A549 (cell line): ENCODE measurements around the gene PHYKPL. TPM values are rescaled to one million over a fixed set of nuclear protein-coding genes. Genes with fewer than 3 reads are reported as not detected.

Source experiments
- ATAC-seq, 2 experiments: fragments of 200-7000 bp in 1 of 2; fragments of >200 bp in 1 of 2; cut with Nextera tagmentation in 1 of 2; cut with Tn5 transposase in 1 of 2; 3 replicates each; pipeline versions ENCODE4 v1.8.0 to v1.9.1; 2018 to 2020; ENCODE audit warnings: mild to moderate bottlenecking in 1 of 2, moderate library complexity in 1 of 2
- CTCF ChIA-PET: fragments of 300-600 bp; sonication (Branson Sonifier 250); formaldehyde crosslinking; extraction: SDS; loops from one replicate; lab custom pipeline; 2021; ENCODE audit warnings: antibody characterized with exemption, inconsistent platforms; lab: Yijun Ruan, JAX
- POLR2A ChIA-PET: fragments of 350-600 bp; formaldehyde crosslinking; extraction: SDS; loops from one replicate; lab custom pipeline; 2021; ENCODE audit warnings: antibody characterized with exemption, inconsistent platforms; lab: Yijun Ruan, JAX
- DNase-seq, 2 experiments: peaks; one replicate each; pipeline versions ENCODE4 v3.0.0 to v3.0.0-alpha.2; 2011 to 2016; ENCODE audit warnings: low read depth in 1 of 2, low spot score in 1 of 2
- FAIRE-seq: peaks from 2 replicates; lab custom pipeline; 2011; peaks lifted over from hg19 to GRCh38; lab: Jason Lieb, UNC
- H3K27ac ChIP-seq, 2 experiments: fragments of >200 bp; sonication (Bioruptor Twin); formaldehyde crosslinking; 3 replicates each; pipeline ENCODE4 v1.5.1; 2016 to 2017
- H3K4me1 ChIP-seq: fragments of >200 bp; sonication (Bioruptor Twin); formaldehyde crosslinking; 3 replicates; pipeline ENCODE4 v1.6.1; 2016
- H3K4me2 ChIP-seq: fragments of >200 bp; sonication (Bioruptor Twin); formaldehyde crosslinking; 3 replicates; pipeline ENCODE4 v1.6.1; 2016
- H3K4me3 ChIP-seq: fragments of >200 bp; sonication (Bioruptor Twin); formaldehyde crosslinking; 3 replicates; pipeline ENCODE4 v1.5.1; 2016
- H3K9me3 ChIP-seq: fragments of >200 bp; sonication (Bioruptor Twin); formaldehyde crosslinking; 3 replicates; pipeline ENCODE4 v1.6.1; 2016
- ATOH8 ChIP-seq: fragments of 250-450 bp; sonication (Bioruptor Pico); IDR thresholded peaks from 2 replicates; pipeline ENCODE4 v1.5.0; 2020; ENCODE audit warnings: low read depth, mild to moderate bottlenecking, moderate library complexity
- BCL3 ChIP-seq: fragments of >200 bp; sonication (Bioruptor Twin); formaldehyde crosslinking; IDR thresholded peaks from 3 replicates; pipeline ENCODE4 v1.6.1; 2016
- CHD2 ChIP-seq: fragments of 150-350 bp; IDR thresholded peaks from 2 replicates; pipeline ENCODE4 v1.6.1; 2014; ENCODE audit warnings: low read length; ENCODE audit not compliant: partially characterized antibody
- CHD4 ChIP-seq: fragments of 200-600 bp; sonication (generic); IDR thresholded peaks from 2 replicates; pipeline ENCODE4 v1.6.1; 2016; ENCODE audit warnings: antibody characterized with exemption, mild to moderate bottlenecking, borderline replicate concordance
- E2F6 ChIP-seq: IDR thresholded peaks from 2 replicates; pipeline ENCODE4 v1.6.1; 2012; ENCODE audit warnings: low read depth, borderline replicate concordance
- EHF ChIP-seq: fragments of 250-450 bp; sonication (Bioruptor Pico); IDR thresholded peaks from 2 replicates; pipeline ENCODE4 v1.5.0; 2020; ENCODE audit warnings: mild to moderate bottlenecking
- EHMT2 ChIP-seq: fragments of 200-600 bp; sonication (generic); IDR thresholded peaks from 2 replicates; pipeline ENCODE4 v1.6.1; 2016; ENCODE audit warnings: antibody characterized with exemption, low read depth, mild to moderate bottlenecking, moderate library complexity
- ELK1 ChIP-seq: fragments of 150-350 bp; IDR thresholded peaks from 2 replicates; pipeline ENCODE4 v1.6.1; 2014; ENCODE audit warnings: low read depth, mild to moderate bottlenecking, low read length
- ESRRA ChIP-seq: fragments of 150-350 bp; IDR thresholded peaks from 2 replicates; pipeline ENCODE4 v1.6.1; 2014; ENCODE audit warnings: mild to moderate bottlenecking, low read length, borderline replicate concordance
- FOSL2 ChIP-seq, 2 experiments: fragments of 450-650 bp in 1 of 2; fragments of >200 bp in 1 of 2; sonication (Bioruptor Twin) in 1 of 2; formaldehyde crosslinking; IDR thresholded peaks; 2 replicates each; pipeline versions ENCODE4 v1.5.0 to v1.6.1; 2016 to 2020; ENCODE audit warnings: mild to moderate bottlenecking in 1 of 2, moderate library complexity in 1 of 2
- HDAC2 ChIP-seq: fragments of 200-600 bp; sonication (generic); IDR thresholded peaks from 2 replicates; pipeline ENCODE4 v1.6.1; 2016
- HES2 ChIP-seq: fragments of >200 bp; sonication (Bioruptor Twin); formaldehyde crosslinking; IDR thresholded peaks from 2 replicates; pipeline ENCODE4 v1.6.1; 2016
- HOXA7 ChIP-seq: fragments of 250-450 bp; sonication (Bioruptor Pico); IDR thresholded peaks from 2 replicates; pipeline ENCODE4 v1.5.0; 2020; ENCODE audit warnings: mild to moderate bottlenecking, moderate library complexity
- KDM1A ChIP-seq: fragments of 200-600 bp; sonication (generic); IDR thresholded peaks from 2 replicates; pipeline ENCODE4 v1.6.1; 2016; ENCODE audit warnings: low read depth, mild to moderate bottlenecking
- MAX ChIP-seq: IDR thresholded peaks from 2 replicates; pipeline ENCODE4 v1.6.1; 2012
- MAZ ChIP-seq: fragments of 150-350 bp; IDR thresholded peaks from 2 replicates; pipeline ENCODE4 v1.6.1; 2014; ENCODE audit warnings: antibody characterized with exemption, low read depth, low read length, borderline replicate concordance
- MYC ChIP-seq: IDR thresholded peaks from 2 replicates; pipeline ENCODE4 v1.6.1; 2012; ENCODE audit warnings: mild to moderate bottlenecking, inconsistent platforms, low read length, improper control_type of control experiment, borderline replicate concordance
- NFE2L2 ChIP-seq: fragments of 150-350 bp; conservative IDR thresholded peaks from 2 replicates; pipeline ENCODE4 v1.6.1; 2014; ENCODE audit warnings: low read length
- NPAS2 ChIP-seq: fragments of 250-450 bp; sonication (Bioruptor Pico); IDR thresholded peaks from 2 replicates; pipeline ENCODE4 v1.8.0; 2022; ENCODE audit warnings: mild to moderate bottlenecking, moderate library complexity, borderline replicate concordance
- PHF8 ChIP-seq: fragments of 200-600 bp; sonication (generic); IDR thresholded peaks from 2 replicates; pipeline ENCODE4 v1.6.1; 2016; ENCODE audit warnings: low read depth, mild to moderate bottlenecking, antibody characterized with exemption, moderate library complexity, borderline replicate concordance
- POLR2AphosphoS2 ChIP-seq: conservative IDR thresholded peaks from 2 replicates; pipeline ENCODE4 v1.6.1; 2012; ENCODE audit warnings: low read length, improper control_type of control experiment, inconsistent platforms
- REST ChIP-seq: fragments of 200-600 bp; sonication (generic); IDR thresholded peaks from 2 replicates; pipeline ENCODE4 v1.6.1; 2016; ENCODE audit warnings: antibody characterized with exemption, mild to moderate bottlenecking, moderate library complexity
- RFX5 ChIP-seq: fragments of 450-650 bp; IDR thresholded peaks from 2 replicates; pipeline ENCODE4 v1.7.1; 2014; ENCODE audit warnings: antibody characterized with exemption, mild to moderate bottlenecking, moderate library complexity
- TP53 ChIP-seq: fragments of 250-450 bp; sonication (Bioruptor Pico); IDR thresholded peaks from 2 replicates; pipeline ENCODE4 v1.5.0; 2021; ENCODE audit warnings: mild to moderate bottlenecking, moderate library complexity
- ZC3H11A ChIP-seq: fragments of 450-650 bp; IDR thresholded peaks from 2 replicates; pipeline ENCODE4 v1.6.1; 2014; ENCODE audit warnings: antibody characterized with exemption, mild to moderate bottlenecking
- ZSCAN20 ChIP-seq: fragments of 250-450 bp; sonication (Bioruptor Pico); IDR thresholded peaks from 2 replicates; pipeline ENCODE4 v1.8.0; 2022; ENCODE audit warnings: mild to moderate bottlenecking, moderate library complexity
- WGBS: methylation state at CpG from one replicate; pipeline ENCODE4 v1.1.6; 2017; ENCODE audit errors: missing lambda C conversion rate; 5-methylcytosine and 5-hydroxymethylcytosine counted together
- polyA plus RNA-seq, 4 experiments: library from polyadenylated mRNA; depleted of rRNA in 3 of 4; stranded (reverse); fragments of >200 nt; fragmentation: RNase III in 1 of 4; extraction: RNeasy Plus Mini Kit Qiagen cat#74134 plus additional on column Dnase treatment in 1 of 4; gene quantifications; 2 replicates in 3 of 4; 3 replicates in 1 of 4; pipeline ENCODE4 v1.2.3, GENCODE V29; 2011 to 2017

PHYKPL gene
- polyA plus RNA-seq, 2 of the 4 experiments (the other 2 are of a cell fraction), result 13.0 to 21.9 TPM

GRCh38 chr5:178274781-178275537, 42.4 kb upstream of the PHYKPL start:
- ATAC-seq (no peak), FAIRE-seq (no peak), DNase-seq (no peak)
- Histone ChIP-seq H3K4me2 (no peak overlapping the region), H3K27ac (no peak overlapping the region), H3K4me3 (no peak overlapping the region), H3K9me3 (peaks cover 15% of the 10 kb centered on the region; the same call in 2 of the 3 replicates), H3K4me1 (no peaks in the 10 kb centered on the region)
- 38% methylated on average over 20 of the region's 20 CpGs for WGBS
- no peak for TF ChIP-seq ZSCAN20 (CRISPR knock-in tag)
- no peak for TF ChIP-seq MYC
- TF ChIP-seq PHF8, result no peak
- no peak for TF ChIP-seq NFE2L2
- no peak for TF ChIP-seq ESRRA
- no peak for TF ChIP-seq MAZ
- no peak for TF ChIP-seq HES2
- TF ChIP-seq FOSL2 (IDR thresholded peaks at IDR 0.05), result no peak
- TF ChIP-seq FOSL2 (CRISPR knock-in tag; IDR thresholded peaks at IDR 0.05), result no peak
- no peak for TF ChIP-seq TP53 (CRISPR knock-in tag)
- TF ChIP-seq RFX5, result no peak
- POLR2A ChIA-PET, result no interaction called here
- CTCF ChIA-PET, result no interaction called here

- DNase-seq (no peak), FAIRE-seq (no peak), ATAC-seq (no peak; a peak in 1 of 6 replicates)
- peaks cover 15% of the 10 kb centered on the region; the same call in 2 of the 3 replicates for H3K9me3 ChIP-seq
- H3K4me1 ChIP-seq, result no peaks in the 10 kb centered on the region
- 42% methylated on average over 11 of the region's 14 CpGs for WGBS
- H3K4me2 ChIP-seq, result no peak overlapping the region
- CTCF ChIA-PET, result interaction anchor here (1.1 to 1.2 kb wide), 2 partner anchors 10 to 36 kb away, joined by 4 read pairs; no protein-coding TSS in a partner anchor
- POLR2A ChIA-PET, result interaction anchor here (0.5 kb wide), 1 partner anchor 21 kb away, joined by 4 read pairs; no protein-coding TSS in a partner anchor
- no peak overlapping the region for H3K27ac ChIP-seq
- no peak overlapping the region for H3K4me3 ChIP-seq
- TF ChIP-seq HDAC2 (no peak), KDM1A (no peak), MAZ (no peak), BCL3 (no peak), ZC3H11A (no peak), POLR2AphosphoS2 (no peak), EHF (CRISPR knock-in tag) (no peak), ELK1 (no peak), E2F6 (no peak), CHD4 (no peak), ATOH8 (CRISPR knock-in tag) (no peak), NPAS2 (CRISPR knock-in tag) (no peak), HOXA7 (CRISPR knock-in tag) (no peak), CHD2 (no peak), REST (no peak), EHMT2 (no peak), MAX (no peak)
Observed at GRCh38 chr5:178273665-178274541, 41.3 kb upstream of the PHYKPL start.
